H1 (cell line): Measurements from ENCODE around the gene CAPN11. TPM values are rescaled to one million over a fixed set of nuclear protein-coding genes. Genes with fewer than 3 reads are reported as not detected.

Experiments used
- CTCF ChIA-PET: fragments of 300-600 bp; sonication (Branson Sonifier 250); formaldehyde crosslinking; loops from one replicate; lab custom pipeline; 2021; ENCODE audit not compliant: partially characterized antibody; lab: Charles Lee
- POLR2A ChIA-PET: fragments of 300-600 bp; sonication (Branson Sonifier 250); formaldehyde crosslinking; loops from one replicate; lab custom pipeline; 2021; ENCODE audit warnings: inconsistent platforms; ENCODE audit not compliant: partially characterized antibody; lab: Charles Lee
- DNase-seq, 2 experiments: peaks; one replicate each; pipeline versions ENCODE4 v3.0.0 to v3.0.0-alpha.2; 2010 to 2022; ENCODE audit warnings: low spot score in 2 of 2, low read depth in 1 of 2, mixed read lengths in 1 of 2
- FAIRE-seq: peaks from 2 replicates; lab custom pipeline; 2011; peaks lifted over from hg19 to GRCh38; lab: Jason Lieb, UNC
- H2AFZ ChIP-seq: 2 replicates; pipeline ENCODE4 v1.8.1; 2012; ENCODE audit warnings: low read length, inconsistent platforms
- H2AK5ac ChIP-seq: 2 replicates; pipeline ENCODE4 v1.6.1; 2013; ENCODE audit warnings: low read depth, low read length
- H2BK120ac ChIP-seq: replicated peaks from 2 replicates; pipeline ENCODE3; 2013; ENCODE audit warnings: low read depth, low read length, inconsistent platforms
- H2BK12ac ChIP-seq: 2 replicates; pipeline ENCODE4 v1.6.1; 2013; ENCODE audit warnings: low read depth, low read length
- H2BK15ac ChIP-seq: 2 replicates; pipeline ENCODE4 v1.6.1; 2013; ENCODE audit warnings: low read length
- H2BK20ac ChIP-seq: 2 replicates; pipeline ENCODE4 v1.6.1; 2013; ENCODE audit warnings: low read length
- H2BK5ac ChIP-seq: 2 replicates; pipeline ENCODE4 v1.6.1; 2013; ENCODE audit warnings: low read depth, low read length
- H3K14ac ChIP-seq: 2 replicates; pipeline ENCODE4 v1.6.1; 2013; ENCODE audit warnings: inconsistent platforms; ENCODE audit not compliant: insufficient read length
- H3K18ac ChIP-seq: 2 replicates; pipeline ENCODE4 v1.6.1; 2013; ENCODE audit warnings: low read length; ENCODE audit errors: extremely low read depth
- H3K23ac ChIP-seq: 2 replicates; pipeline ENCODE4 v1.6.1; 2013; ENCODE audit warnings: inconsistent platforms; ENCODE audit not compliant: insufficient read length
- H3K23me2 ChIP-seq: 2 replicates; pipeline ENCODE4 v1.6.1; 2013; ENCODE audit warnings: low read depth, low read length
- H3K27ac ChIP-seq: 2 replicates; pipeline ENCODE4 v1.6.1; 2011; ENCODE audit warnings: low read depth, low read length, inconsistent platforms
- H3K27me3 ChIP-seq, 4 experiments: replicated peaks in 1 of 4; 1 replicate in 1 of 4; 2 replicates in 3 of 4; pipeline versions ENCODE4 v1.6.1 to v1.8.1; 2011 to 2013; ENCODE audit warnings: low read length in 3 of 4, mild to moderate bottlenecking in 3 of 4, inconsistent platforms in 2 of 4, mixed read lengths in 2 of 4, moderate library complexity in 1 of 4; ENCODE audit not compliant: control insufficient read depth in 3 of 4, insufficient read depth in 3 of 4; ENCODE audit errors: extremely low read depth in 1 of 4
- H3K36me3 ChIP-seq, 4 experiments: 2 replicates each; pipeline versions ENCODE4 v1.6.1 to v1.8.1; 2011 to 2013; ENCODE audit warnings: mild to moderate bottlenecking in 4 of 4, low read length in 3 of 4, moderate library complexity in 2 of 4, control low read depth in 1 of 4, inconsistent platforms in 1 of 4; ENCODE audit not compliant: insufficient read depth in 4 of 4, control insufficient read depth in 2 of 4
- H3K4ac ChIP-seq: replicated peaks from 2 replicates; pipeline ENCODE3; 2013; ENCODE audit warnings: low read length, low read depth, mixed read lengths, inconsistent platforms; ENCODE audit not compliant: insufficient read length
- H3K4me1 ChIP-seq, 4 experiments: replicated peaks in 1 of 4; 1 replicate in 1 of 4; 2 replicates in 3 of 4; pipeline versions ENCODE4 v1.6.1 to v1.8.1; 2011 to 2013; ENCODE audit warnings: low read length in 3 of 4, inconsistent platforms in 2 of 4, mixed read lengths in 1 of 4; ENCODE audit not compliant: insufficient read depth in 4 of 4, control insufficient read depth in 3 of 4
- H3K4me2 ChIP-seq, 2 experiments: 2 replicates each; pipeline versions ENCODE4 v1.6.1 to v1.8.1; 2011 to 2013; ENCODE audit warnings: low read depth in 2 of 2, low read length in 2 of 2, control low read depth in 1 of 2, inconsistent platforms in 1 of 2, mild to moderate bottlenecking in 1 of 2; ENCODE audit not compliant: insufficient read depth in 1 of 2
- H3K4me3 ChIP-seq, 4 experiments: fragments of 200-600, 300-600 bp in 1 of 4; sonication (generic), shearing (Covaris generic), sonication (Bioruptor Twin) in 1 of 4; 2 replicates each; pipeline versions ENCODE4 v1.5.1 to v1.8.1; 2011 to 2016; ENCODE audit warnings: low read length in 4 of 4, low read depth in 3 of 4, control low read depth in 2 of 4, inconsistent platforms in 2 of 4, mild to moderate bottlenecking in 2 of 4, mixed read lengths in 1 of 4, moderate library complexity in 1 of 4; ENCODE audit not compliant: insufficient read depth in 2 of 4; ENCODE audit errors: extremely low read depth in 1 of 4
- H3K56ac ChIP-seq: replicated peaks from 2 replicates; pipeline ENCODE3; 2013; ENCODE audit warnings: low read depth, mild to moderate bottlenecking, mixed read lengths, low read length, inconsistent platforms; ENCODE audit not compliant: insufficient read length
- H3K79me1 ChIP-seq: 2 replicates; pipeline ENCODE4 v1.6.1; 2013; ENCODE audit warnings: low read depth, low read length, control low read depth
- H3K79me2 ChIP-seq, 2 experiments: 2 replicates each; pipeline versions ENCODE4 v1.6.1 to v1.8.1; 2012 to 2013; ENCODE audit warnings: low read length in 2 of 2, mild to moderate bottlenecking in 2 of 2, inconsistent platforms in 1 of 2; ENCODE audit not compliant: insufficient read depth in 2 of 2, control insufficient read depth in 1 of 2
- H3K9ac ChIP-seq, 4 experiments: replicated peaks in 1 of 4; 1 replicate in 1 of 4; 2 replicates in 3 of 4; pipeline versions ENCODE4 v1.6.1 to v1.8.1; 2011 to 2013; ENCODE audit warnings: low read depth in 3 of 4, low read length in 3 of 4, control low read depth in 2 of 4, mild to moderate bottlenecking in 2 of 4, moderate library complexity in 2 of 4, inconsistent platforms in 1 of 4; ENCODE audit errors: extremely low read depth in 1 of 4
- H3K9me3 ChIP-seq, 2 experiments: 2 replicates each; pipeline versions ENCODE4 v1.6.1 to v1.8.1; 2012 to 2013; ENCODE audit warnings: mild to moderate bottlenecking in 2 of 2, moderate library complexity in 2 of 2, control low read depth in 1 of 2, inconsistent platforms in 1 of 2, low read depth in 1 of 2, low read length in 1 of 2, mixed read lengths in 1 of 2; ENCODE audit not compliant: insufficient read depth in 2 of 2
- H4K20me1 ChIP-seq, 2 experiments: replicated peaks in 1 of 2; 2 replicates each; pipeline versions ENCODE3 to v1.8.1; 2011 to 2013; ENCODE audit warnings: inconsistent platforms in 2 of 2, low read length in 2 of 2, mild to moderate bottlenecking in 1 of 2; ENCODE audit not compliant: insufficient read depth in 2 of 2, control insufficient read depth in 1 of 2
- H4K5ac ChIP-seq: 2 replicates; pipeline ENCODE4 v1.6.1; 2013; ENCODE audit warnings: low read length, low read depth, mixed read lengths, inconsistent platforms; ENCODE audit not compliant: insufficient read length
- H4K8ac ChIP-seq: 2 replicates; pipeline ENCODE4 v1.8.0; 2013; ENCODE audit warnings: mild to moderate bottlenecking, moderate library complexity, low read length, inconsistent platforms; ENCODE audit not compliant: insufficient read depth; ENCODE audit errors: extremely low read depth
- H4K91ac ChIP-seq: replicated peaks from 2 replicates; pipeline ENCODE3; 2013; ENCODE audit warnings: low read length, mixed read lengths, inconsistent platforms; ENCODE audit not compliant: insufficient read length
- CTCF ChIP-seq, 3 experiments: IDR thresholded peaks; 1 replicate in 2 of 3; 2 replicates in 1 of 3; pipeline versions ENCODE4 v1.5.1 to v1.6.1; 2011; ENCODE audit warnings: low read length in 3 of 3, mild to moderate bottlenecking in 3 of 3, inconsistent platforms in 2 of 3, low read depth in 1 of 3, moderate library complexity in 1 of 3; ENCODE audit not compliant: insufficient read depth in 1 of 3; ENCODE audit errors: control extremely low read depth in 1 of 3
- MAX ChIP-seq: IDR thresholded peaks from 2 replicates; pipeline ENCODE4 v1.6.1; 2012; ENCODE audit warnings: inconsistent platforms
- WGBS, 2 experiments: shearing (Covaris generic) in 1 of 2; methylation state at CpG; one replicate each; pipeline versions ENCODE4 v1.1.6 to v1.1.7; 2013 to 2015; ENCODE audit warnings: low lambda C conversion rate in 2 of 2, mixed read lengths in 2 of 2, inconsistent platforms in 1 of 2, low coverage in 1 of 2, missing lambda C conversion rate in 1 of 2; ENCODE audit not compliant: insufficient replicate concordance in 2 of 2, insufficient coverage in 1 of 2, insufficient read length in 1 of 2; ENCODE audit errors: extremely low coverage in 1 of 2, missing lambda C conversion rate in 1 of 2; 5-methylcytosine and 5-hydroxymethylcytosine counted together
- polyA plus RNA-seq, 7 experiments: library from polyadenylated mRNA; depleted of rRNA in 3 of 7; stranded (reverse) in 5 of 7; unstranded in 2 of 7; fragments of >200 nt in 5 of 7; fragments of 200-250 nt in 2 of 7; gene quantifications; 1 replicate in 5 of 7; 2 replicates in 1 of 7; 4 replicates in 1 of 7; pipeline versions ENCODE4 v1.2.1 to v1.2.3, GENCODE V29; 2011 to 2013; ENCODE audit warnings: missing spikeins in 2 of 7, mixed read lengths in 2 of 7
- total RNA-seq: library from RNA; stranded (reverse); fragmentation: NEBNext Ultra II Directional; extraction: Animal tissue kit (Norgen Biotek cat#: 25700); gene quantifications from 2 replicates; pipeline ENCODE4 v1.2.1, GENCODE V29; 2021

CAPN11 gene
- total and polyA plus RNA-seq, 2 of the 8 experiments (the other 6 are each of a cell fraction or from before 2014, with no cell fraction given) = 0.95 to 0.97 TPM

- Histone ChIP-seq H4K20me1 (peaks cover 6 to 8% of the 10 kb centered on the region in 2 experiments), H2BK12ac (peak overlapping the region; percentile 93), H4K91ac (peak overlapping the region; percentile 93), H3K4ac (no peak overlapping the region), H3K14ac (no peak overlapping the region), H3K27ac (peak overlapping the region; percentile 45; the same call in 1 of the 2 replicates), H3K9ac (no peak overlapping the region), H2BK15ac (no peak overlapping the region), H3K4me2 (peak overlapping the region; percentile 35 to 80), H3K23me2 (peaks cover 16% of the 10 kb centered on the region), H2AK5ac (0 out of 2 replicates have a peak overlapping the region, but pooled peaks have one; percentile 87), H3K9me3 (no peaks in the 10 kb centered on the region), H2BK5ac (peak overlapping the region; percentile 83; the same call in 1 of the 2 replicates), H3K56ac (no peak overlapping the region), H3K18ac (peak overlapping the region; percentile 74; the same call in 1 of the 2 replicates), H3K36me3 (no peaks in the 10 kb centered on the region), H2AFZ (no peak overlapping the region), H3K79me1 (no peaks in the 10 kb centered on the region; the same call in 1 of the 2 replicates), H3K27me3 (no peaks in the 10 kb centered on the region), H2BK20ac (peak overlapping the region; percentile 94; the same call in 1 of the 2 replicates), H3K79me2 (peaks cover 6 to 12% of the 10 kb centered on the region in 2 experiments; a peak in 3 of 4 replicates), H3K4me3 (peak overlapping the region; percentile 34 to 53 (median 41); a peak in 7 of 8 replicates), H2BK120ac (peak overlapping the region; percentile 36), H3K23ac (no peak overlapping the region), H4K5ac (no peak overlapping the region), H4K8ac (no peak overlapping the region; the same call in 1 of the 2 replicates), H3K4me1 (peaks cover 28 to 57% (median 36%) of the 10 kb centered on the region in 4 experiments)
- DNase-seq = no peak
- no peak for FAIRE-seq
- 74% methylated on average over 15 of the region's 28 CpGs; no CpG with 5 or more reads in 1 of the 2 experiments for WGBS, 2 experiments
- ChIA-PET CTCF (interaction anchor here (0.6 to 19.4 kb wide), 8 partner anchors 11 to 495 kb away, joined by 3 to 287 read pairs (median 4); no protein-coding TSS in a partner anchor), POLR2A (interaction anchor here (0.6 to 21.0 kb wide), 17 partner anchors 8 to 185 kb away, joined by 3 to 477 read pairs (median 6); partner anchors contain the start of gene HSP90AB1)
- no peak for TF ChIP-seq CTCF (IDR thresholded peaks at IDR 0.05; ENCODE audit: control extremely low read depth in 1 of 3, insufficient read depth in 1 of 3, low read depth in 1 of 3, low read length in 3 of 3)
- TF ChIP-seq MAX = 0 out of 2 replicates have a peak, but pooled peaks have one; percentile 0
These were observed 61.5 kb downstream of the CAPN11 start for GRCh38 chr6:44219815-44220784.
